Neural cell (in vitro differentiated cells): Measurements from ENCODE around the gene STK36. TPM values are rescaled to one million over a fixed set of nuclear protein-coding genes. Genes with fewer than 3 reads are reported as not detected.

Experiments used
- H2AFZ ChIP-seq: fragments of 200-600, 300-800 bp; sonication (generic), shearing (Covaris generic); 2 replicates; pipeline ENCODE4 v1.6.0; 2014; ENCODE audit warnings: low read depth, mild to moderate bottlenecking, antibody characterized with exemption, low read length, moderate library complexity
- H3F3A ChIP-seq: fragments of 200-600 bp; shearing (Covaris generic); 2 replicates; pipeline ENCODE4 v1.6.1; 2016; ENCODE audit warnings: mild to moderate bottlenecking, moderate library complexity, mixed read lengths, antibody characterized with exemption, low read length; ENCODE audit not compliant: insufficient read depth, poor library complexity, severe bottlenecking
- H3K27ac ChIP-seq: fragments of 200-600, 300-800 bp; sonication (generic), shearing (Covaris generic); 2 replicates; pipeline ENCODE4 v1.5.1; 2014; ENCODE audit warnings: mild to moderate bottlenecking, low read length, moderate library complexity
- H3K27me3 ChIP-seq: fragments of 300-800, 200-600 bp; sonication (generic), shearing (Covaris generic); 2 replicates; pipeline ENCODE4 v1.6.0; 2014; ENCODE audit warnings: mild to moderate bottlenecking, low read depth, low read length, moderate library complexity; ENCODE audit not compliant: insufficient read depth
- H3K36me3 ChIP-seq: fragments of 300-800, 200-600 bp; sonication (generic), shearing (Covaris generic); 2 replicates; pipeline ENCODE4 v1.5.1; 2014; ENCODE audit warnings: mild to moderate bottlenecking, antibody characterized with exemption, low read length, moderate library complexity; ENCODE audit not compliant: insufficient read depth
- H3K4me2 ChIP-seq: fragments of 300-800, 200-600 bp; sonication (generic), shearing (Covaris generic); 2 replicates; pipeline ENCODE4 v1.6.0; 2014; ENCODE audit warnings: mild to moderate bottlenecking, low read length
- H3K4me3 ChIP-seq: fragments of 300-800, 200-600 bp; sonication (generic), shearing (Covaris generic); 2 replicates; pipeline ENCODE4 v1.5.1; 2014; ENCODE audit warnings: mild to moderate bottlenecking, low read length, moderate library complexity
- H3K79me2 ChIP-seq: fragments of 200-600 bp; shearing (Covaris generic); replicated peaks from 2 replicates; pipeline ENCODE4 v1.6.0; 2014; ENCODE audit warnings: mild to moderate bottlenecking, low read length, moderate library complexity; ENCODE audit not compliant: insufficient read depth
- H3K9ac ChIP-seq: fragments of 300-800, 200-600 bp; sonication (generic), shearing (Covaris generic); 2 replicates; pipeline ENCODE4 v1.6.1; 2016; ENCODE audit warnings: mild to moderate bottlenecking, low read length, mixed read lengths
- H3K9me2 ChIP-seq: fragments of 200-600 bp; shearing (Covaris generic); 2 replicates; pipeline ENCODE4 v1.6.1; 2016; ENCODE audit warnings: mild to moderate bottlenecking, low read length, mixed read lengths; ENCODE audit not compliant: insufficient read depth
- H3K9me3 ChIP-seq: fragments of 200-600, 300-800 bp; sonication (generic), shearing (Covaris generic); 2 replicates; pipeline ENCODE4 v1.6.1; 2016; ENCODE audit warnings: mild to moderate bottlenecking, mixed run types, low read length, moderate library complexity, mixed read lengths
- H4K20me1 ChIP-seq: fragments of 200-600 bp; shearing (Covaris generic); 2 replicates; pipeline ENCODE4 v1.6.1; 2016; ENCODE audit warnings: mild to moderate bottlenecking, mixed run types; ENCODE audit not compliant: insufficient read depth
- EP300 ChIP-seq: fragments of 450-650 bp; conservative IDR thresholded peaks from 2 replicates; pipeline ENCODE4 v1.6.1; 2014; ENCODE audit warnings: antibody characterized with exemption, mild to moderate bottlenecking, moderate library complexity; ENCODE audit not compliant: poor library complexity, severe bottlenecking
- EZH2 ChIP-seq: fragments of 200-600, 300-800 bp; shearing (Covaris generic), sonication (generic); IDR thresholded peaks from 2 replicates; pipeline ENCODE4 v1.6.1; 2014; ENCODE audit warnings: antibody characterized with exemption, low read length, borderline replicate concordance, mild to moderate bottlenecking; ENCODE audit not compliant: insufficient read depth, poor library complexity, severe bottlenecking
- MXI1 ChIP-seq: fragments of 450-650 bp; conservative IDR thresholded peaks from 2 replicates; pipeline ENCODE4 v1.6.1; 2014; ENCODE audit warnings: antibody characterized with exemption, mild to moderate bottlenecking; ENCODE audit not compliant: poor library complexity, severe bottlenecking
- POLR2AphosphoS5 ChIP-seq: IDR thresholded peaks from 2 replicates; pipeline ENCODE4 v1.6.1; 2012
- RAD21 ChIP-seq: fragments of 450-650 bp; conservative IDR thresholded peaks from 2 replicates; pipeline ENCODE4 v1.6.1; 2014; ENCODE audit warnings: antibody characterized with exemption, mild to moderate bottlenecking, moderate library complexity
- REST ChIP-seq: IDR thresholded peaks from 2 replicates; pipeline ENCODE4 v1.6.1; 2012; ENCODE audit warnings: borderline replicate concordance
- SMC3 ChIP-seq: fragments of 450-650 bp; conservative IDR thresholded peaks from 2 replicates; pipeline ENCODE4 v1.6.1; 2014; ENCODE audit warnings: antibody characterized with exemption, mild to moderate bottlenecking, moderate library complexity; ENCODE audit not compliant: poor library complexity
- TAF1 ChIP-seq: IDR thresholded peaks from 2 replicates; pipeline ENCODE4 v1.6.1; 2012; ENCODE audit warnings: low read depth
- polyA plus RNA-seq: library from polyadenylated mRNA; depleted of rRNA; stranded (reverse); fragments of >200 nt; gene quantifications from 2 replicates; pipeline ENCODE4 v1.2.3, GENCODE V29; 2014
- TF ChIP-seq, protein P1 (sequence below): fragments of 450-650 bp; IDR thresholded peaks from 2 replicates; pipeline ENCODE4 v1.5.1; 2014; ENCODE audit warnings: antibody characterized with exemption, mild to moderate bottlenecking, moderate library complexity; ENCODE audit not compliant: poor library complexity, severe bottlenecking

STK36 gene
- polyA plus RNA-seq, 1 donor from 2014 or later: 69.7 TPM

DNA sequence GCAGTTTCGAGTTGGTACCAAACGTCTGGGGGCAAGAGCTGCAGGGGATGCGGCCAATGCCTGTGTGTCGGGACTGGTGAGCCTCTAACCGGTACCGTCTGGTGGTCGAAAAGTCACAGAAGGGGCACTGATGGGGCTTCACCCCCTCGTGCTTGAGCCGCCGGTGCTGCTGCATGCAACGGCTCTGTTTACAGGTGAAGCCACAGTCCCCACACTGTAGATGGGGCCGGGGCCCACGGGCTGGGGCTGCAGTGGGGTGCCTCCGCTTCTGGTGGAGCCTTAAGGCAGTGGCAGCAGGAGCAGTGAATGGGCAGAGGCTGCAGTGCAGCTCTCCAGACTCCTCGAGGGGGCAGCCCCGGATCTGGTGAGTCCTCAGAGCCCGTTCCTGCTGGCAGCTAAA, 29.1 kb upstream of the STK36 start:
- Histone ChIP-seq H3K9me3 (no peaks in the 10 kb centered on the region), H3K27ac (no peak overlapping the region), H3K9ac (no peak overlapping the region), H3K4me2 (no peak overlapping the region), H3K79me2 (no peaks in the 10 kb centered on the region), H3K36me3 (peaks cover 8% of the 10 kb centered on the region), H3K27me3 (no peaks in the 10 kb centered on the region), H4K20me1 (no peaks in the 10 kb centered on the region), H2AFZ (no peak overlapping the region), H3K9me2 (no peaks in the 10 kb centered on the region), H3F3A (no peaks in the 10 kb centered on the region), H3K4me3 (no peak overlapping the region)
- no peak for TF ChIP-seq EZH2
- TF ChIP-seq TAF1: no peak
- TF ChIP-seq MXI1: no peak
- TF ChIP-seq RAD21: no peak
- no peak for TF ChIP-seq SMC3
- no peak for TF ChIP-seq EP300
- TF ChIP-seq POLR2AphosphoS5: no peak
- TF ChIP-seq REST: no peak
- TF ChIP-seq, protein P1, sequence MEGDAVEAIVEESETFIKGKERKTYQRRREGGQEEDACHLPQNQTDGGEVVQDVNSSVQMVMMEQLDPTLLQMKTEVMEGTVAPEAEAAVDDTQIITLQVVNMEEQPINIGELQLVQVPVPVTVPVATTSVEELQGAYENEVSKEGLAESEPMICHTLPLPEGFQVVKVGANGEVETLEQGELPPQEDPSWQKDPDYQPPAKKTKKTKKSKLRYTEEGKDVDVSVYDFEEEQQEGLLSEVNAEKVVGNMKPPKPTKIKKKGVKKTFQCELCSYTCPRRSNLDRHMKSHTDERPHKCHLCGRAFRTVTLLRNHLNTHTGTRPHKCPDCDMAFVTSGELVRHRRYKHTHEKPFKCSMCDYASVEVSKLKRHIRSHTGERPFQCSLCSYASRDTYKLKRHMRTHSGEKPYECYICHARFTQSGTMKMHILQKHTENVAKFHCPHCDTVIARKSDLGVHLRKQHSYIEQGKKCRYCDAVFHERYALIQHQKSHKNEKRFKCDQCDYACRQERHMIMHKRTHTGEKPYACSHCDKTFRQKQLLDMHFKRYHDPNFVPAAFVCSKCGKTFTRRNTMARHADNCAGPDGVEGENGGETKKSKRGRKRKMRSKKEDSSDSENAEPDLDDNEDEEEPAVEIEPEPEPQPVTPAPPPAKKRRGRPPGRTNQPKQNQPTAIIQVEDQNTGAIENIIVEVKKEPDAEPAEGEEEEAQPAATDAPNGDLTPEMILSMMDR: no peak

DNA sequence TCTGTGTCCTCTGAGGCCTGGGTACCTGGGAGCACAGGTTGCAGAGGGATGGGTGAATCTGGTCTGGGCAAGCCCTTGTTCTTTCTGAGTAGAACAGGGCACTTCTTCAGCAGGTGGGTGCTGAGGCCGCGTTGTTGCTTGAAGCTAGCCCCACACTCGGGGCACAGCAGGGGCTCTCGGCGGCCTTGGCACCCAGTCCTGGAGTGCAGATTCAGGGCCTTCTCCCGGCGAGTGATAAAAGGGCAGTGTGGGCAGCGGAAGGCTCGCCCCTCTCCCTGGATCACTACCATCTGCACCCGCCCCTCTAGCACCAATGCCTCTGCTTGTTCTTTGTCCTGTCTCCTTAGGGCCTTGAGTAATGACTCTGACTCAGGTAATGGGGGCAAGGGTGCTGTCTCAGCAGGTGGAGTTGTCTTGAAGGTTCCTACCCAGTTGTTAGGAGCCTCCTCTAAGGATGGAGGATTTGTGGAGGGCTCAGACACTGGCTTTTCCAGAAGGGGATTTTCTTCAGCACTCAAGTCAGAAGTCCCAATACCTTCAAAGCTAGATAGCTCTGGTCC, 28.1 kb upstream of the STK36 start:
- no peak overlapping the region for H3K4me2 ChIP-seq
- peaks cover 18% of the 10 kb centered on the region for H3K36me3 ChIP-seq
- no peak overlapping the region for H3K9ac ChIP-seq
- no peaks in the 10 kb centered on the region for H3K9me2 ChIP-seq
- H3K79me2 ChIP-seq: no peaks in the 10 kb centered on the region
- H2AFZ ChIP-seq: no peak overlapping the region
- no peak overlapping the region for H3K4me3 ChIP-seq
- no peaks in the 10 kb centered on the region for H3K9me3 ChIP-seq
- TF ChIP-seq TAF1 (no peak), SMC3 (no peak), EP300 (no peak), POLR2AphosphoS5 (no peak), EZH2 (no peak), RAD21 (no peak), REST (no peak), MXI1 (no peak)
- TF ChIP-seq, protein P1: no peak
- H3F3A ChIP-seq: no peaks in the 10 kb centered on the region
- H4K20me1 ChIP-seq: no peaks in the 10 kb centered on the region
- no peaks in the 10 kb centered on the region for H3K27me3 ChIP-seq
- H3K27ac ChIP-seq: no peak overlapping the region
